B cell (primary cell): ENCODE data around the gene PIP4K2A. TPM values are rescaled to one million over a fixed set of nuclear protein-coding genes. Genes with fewer than 3 reads are reported as not detected.
A peak's percentile ranks its signal among the peaks of the same experiment; 100 is the strongest.

Source experiments
- ATAC-seq: fragments of 200-7000 bp; cut with Tn5 transposase; one replicate; pipeline ENCODE4 v1.10.0; 2021; ENCODE audit warnings: low read depth, mild to moderate bottlenecking, moderate number of reproducible peaks, moderate library complexity
- CTCF ChIA-PET: fragments of 350-600 bp; sonication (Branson Sonifier 250); formaldehyde crosslinking; loops from one replicate; lab custom pipeline; 2021; ENCODE audit warnings: antibody characterized with exemption, inconsistent platforms; lab: Charles Lee
- POLR2A ChIA-PET: fragments of 350-600 bp; sonication (Branson Sonifier 250); formaldehyde crosslinking; loops from one replicate; lab custom pipeline; 2021; ENCODE audit warnings: antibody characterized with exemption; lab: Charles Lee
- DNase-seq: peaks from one replicate; pipeline ENCODE4 v3.0.0; 2013
- H2AFZ ChIP-seq: 2 replicates; pipeline ENCODE4 v1.6.1; 2012; ENCODE audit warnings: mild to moderate bottlenecking, low read depth, low read length; ENCODE audit not compliant: insufficient read depth, poor library complexity, severe bottlenecking
- H3K27ac ChIP-seq, 2 donors: 1 replicate in 1 of 2; 2 replicates in 1 of 2; pipeline ENCODE4 v1.5.1; 2012 to 2013; ENCODE audit warnings: low read length in 2 of 2, mild to moderate bottlenecking in 2 of 2, moderate library complexity in 1 of 2
- H3K27me3 ChIP-seq, 4 experiments: fragments of 200-600 bp in 1 of 4; sonication (generic) in 1 of 4; replicated peaks in 1 of 4; 1 replicate in 2 of 4; 2 replicates in 2 of 4; pipeline versions ENCODE4 v1.6.1 to v1.7.0; 2013 to 2016; ENCODE audit warnings: low read length in 3 of 4, mild to moderate bottlenecking in 2 of 4, mixed read lengths in 1 of 4, moderate library complexity in 1 of 4; ENCODE audit not compliant: insufficient read depth in 4 of 4, control insufficient read depth in 3 of 4; ENCODE audit errors: control extremely low read depth in 1 of 4
- H3K36me3 ChIP-seq, 2 experiments: replicated peaks in 1 of 2; 1 replicate in 1 of 2; 2 replicates in 1 of 2; pipeline versions ENCODE4 v1.6.1 to v1.7.1; 2013; ENCODE audit warnings: low read length in 1 of 2; ENCODE audit not compliant: insufficient read depth in 2 of 2, control insufficient read depth in 1 of 2; ENCODE audit errors: control extremely low read depth in 1 of 2, extremely low read depth in 1 of 2
- H3K4me1 ChIP-seq, 2 donors: fragments of 200-600 bp in 1 of 2; sonication (generic) in 1 of 2; 1 replicate in 1 of 2; 2 replicates in 1 of 2; pipeline versions ENCODE4 v1.5.1 to v1.6.1; 2013 to 2017; ENCODE audit warnings: low read length in 2 of 2; ENCODE audit not compliant: control insufficient read depth in 2 of 2, insufficient read depth in 2 of 2
- H3K4me2 ChIP-seq: replicated peaks from 2 replicates; pipeline ENCODE3; 2012; ENCODE audit warnings: mild to moderate bottlenecking, low read depth, low read length; ENCODE audit not compliant: poor library complexity, severe bottlenecking
- H3K4me3 ChIP-seq, 5 experiments: fragments of 200-600 bp in 1 of 5; sonication (generic) in 1 of 5; 1 replicate in 3 of 5; 2 replicates in 2 of 5; pipeline versions ENCODE4 v1.5.1 to v1.7.0; 2011 to 2016; ENCODE audit warnings: low read length in 4 of 5, mild to moderate bottlenecking in 4 of 5, low read depth in 2 of 5, control low read depth in 1 of 5, moderate library complexity in 1 of 5; ENCODE audit not compliant: insufficient read depth in 1 of 5; ENCODE audit errors: control extremely low read depth in 1 of 5, extremely low read depth in 1 of 5
- H3K79me2 ChIP-seq: fragments of 200-600 bp; sonication (generic); one replicate; pipeline ENCODE4 v1.6.0; 2016; ENCODE audit warnings: low read length; ENCODE audit not compliant: control insufficient read depth, insufficient read depth
- H3K9ac ChIP-seq: fragments of 200-600 bp; sonication (generic); 2 replicates; pipeline ENCODE4 v1.6.1; 2017; ENCODE audit warnings: mild to moderate bottlenecking, low read length, moderate library complexity
- H3K9me3 ChIP-seq, 3 donors: one replicate each; pipeline versions ENCODE4 v1.6.1 to v1.7.1; 2013; ENCODE audit warnings: low read length in 2 of 3; ENCODE audit not compliant: control insufficient read depth in 2 of 3, insufficient read depth in 1 of 3; ENCODE audit errors: control extremely low read depth in 1 of 3
- H4K20me1 ChIP-seq: 2 replicates; pipeline ENCODE4 v1.6.0; 2012; ENCODE audit warnings: mild to moderate bottlenecking, low read length; ENCODE audit not compliant: insufficient read depth, control insufficient read depth, poor library complexity, severe bottlenecking
- H3K27ac Mint-ChIP-seq: one replicate; pipeline ENCODE4 v1.8.0; 2021; ENCODE audit warnings: mixed read lengths
- H3K27me3 Mint-ChIP-seq: one replicate; pipeline ENCODE4 v1.8.0; 2021; ENCODE audit warnings: mixed read lengths
- H3K4me1 Mint-ChIP-seq: one replicate; pipeline ENCODE4 v1.8.0; 2021; ENCODE audit warnings: mixed read lengths
- H3K4me3 Mint-ChIP-seq: one replicate; pipeline ENCODE4 v1.8.0; 2021; ENCODE audit warnings: mixed read lengths
- H3K9me3 Mint-ChIP-seq: one replicate; pipeline ENCODE4 v1.8.0; 2022; ENCODE audit warnings: mixed read lengths; ENCODE audit not compliant: insufficient read depth
- EZH2 ChIP-seq: IDR thresholded peaks from 2 replicates; pipeline ENCODE4 v1.6.1; 2012; ENCODE audit warnings: borderline replicate concordance, low read depth, mild to moderate bottlenecking, moderate library complexity, low read length; ENCODE audit not compliant: insufficient read depth, poor library complexity, severe bottlenecking
- WGBS: methylation state at CpG from one replicate; pipeline ENCODE4 v1.1.5; 2013; ENCODE audit warnings: missing lambda C conversion rate; ENCODE audit not compliant: insufficient coverage; 5-methylcytosine and 5-hydroxymethylcytosine counted together
- intact Hi-C: fragments of 100-400 bp; cut with micrococcal nuclease; formaldehyde crosslinking; loops from one replicate; pipeline ENCODE4 v1.10.0; 2022
- polyA plus RNA-seq: library from polyadenylated mRNA; depleted of rRNA; stranded (reverse); fragments of >200 nt; gene quantifications from 2 replicates; pipeline ENCODE4 v1.2.3, GENCODE V29; 2012
- total RNA-seq, 2 donors: library from RNA; stranded (reverse); fragments of 120-200 nt in 1 of 2; gene quantifications; 1 replicate in 1 of 2; 2 replicates in 1 of 2; pipeline versions ENCODE4 v1.2.3 to v1.2.4, GENCODE V29; 2013 to 2022
- TF ChIP-seq, protein P1 (sequence below): fragments of 200-600 bp; IDR thresholded peaks from one replicate; pipeline ENCODE4 v1.8.0; 2022; ENCODE audit warnings: antibody characterized with exemption, mild to moderate bottlenecking

PIP4K2A gene
- total and polyA plus RNA-seq, 2 donors (not counting 1 experiment from before 2014, with no cell fraction given) = 21.8 to 103 TPM

DNA sequence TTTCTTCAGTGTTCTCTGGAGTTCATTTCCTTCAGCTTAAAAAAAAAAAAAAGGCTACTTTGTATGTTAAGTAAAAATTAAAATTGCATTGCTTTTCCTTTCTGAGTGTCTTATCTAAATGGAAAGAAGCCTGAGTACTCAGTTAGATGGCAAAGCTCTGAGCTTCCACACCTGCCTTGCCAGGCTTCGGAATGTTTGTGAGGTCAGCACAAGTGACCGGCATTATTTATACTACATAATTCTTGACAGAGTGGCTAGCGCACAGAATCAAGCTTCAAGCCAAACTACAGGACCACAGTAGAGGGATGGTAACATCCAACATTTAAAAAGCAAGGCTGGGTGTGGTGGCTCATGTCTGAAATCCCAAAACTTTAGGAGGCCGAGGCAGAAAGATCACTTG, 17.3 kb downstream of the PIP4K2A start:
- DNase-seq = no peak
- Histone ChIP-seq H3K27me3 (no peaks in the 10 kb centered on the region), H3K4me3 (no peak overlapping the region), H3K79me2 (peaks cover 100% of the 10 kb centered on the region), H3K4me1 (peaks cover 38 to 44% of the 10 kb centered on the region in 2 donors), H2AFZ (no peak overlapping the region), H3K9me3 (no peaks in the 10 kb centered on the region), H4K20me1 (peaks cover 54% of the 10 kb centered on the region), H3K27ac (no peak overlapping the region), H3K9ac (no peak overlapping the region), H3K4me2 (no peak overlapping the region), H3K36me3 (no peaks in the 10 kb centered on the region)
- CTCF ChIA-PET = interaction anchor here (1.0 to 1.5 kb wide), 3 partner anchors 14 to 96 kb away, joined by 3 to 5 read pairs (median 4); no protein-coding TSS in a partner anchor
- POLR2A ChIA-PET = no interaction called here
- no CpG with 5 or more reads among the region's 4 CpGs for WGBS
- H3K27me3 Mint-ChIP-seq = no peaks in the 10 kb centered on the region
- ATAC-seq = no peak
- no peaks in the 10 kb centered on the region for H3K9me3 Mint-ChIP-seq
- H3K4me1 Mint-ChIP-seq = peaks cover 77% of the 10 kb centered on the region
- H3K4me3 Mint-ChIP-seq = no peak overlapping the region
- intact Hi-C loops = no loop called here
- no peak for TF ChIP-seq EZH2
- TF ChIP-seq, protein P1, sequence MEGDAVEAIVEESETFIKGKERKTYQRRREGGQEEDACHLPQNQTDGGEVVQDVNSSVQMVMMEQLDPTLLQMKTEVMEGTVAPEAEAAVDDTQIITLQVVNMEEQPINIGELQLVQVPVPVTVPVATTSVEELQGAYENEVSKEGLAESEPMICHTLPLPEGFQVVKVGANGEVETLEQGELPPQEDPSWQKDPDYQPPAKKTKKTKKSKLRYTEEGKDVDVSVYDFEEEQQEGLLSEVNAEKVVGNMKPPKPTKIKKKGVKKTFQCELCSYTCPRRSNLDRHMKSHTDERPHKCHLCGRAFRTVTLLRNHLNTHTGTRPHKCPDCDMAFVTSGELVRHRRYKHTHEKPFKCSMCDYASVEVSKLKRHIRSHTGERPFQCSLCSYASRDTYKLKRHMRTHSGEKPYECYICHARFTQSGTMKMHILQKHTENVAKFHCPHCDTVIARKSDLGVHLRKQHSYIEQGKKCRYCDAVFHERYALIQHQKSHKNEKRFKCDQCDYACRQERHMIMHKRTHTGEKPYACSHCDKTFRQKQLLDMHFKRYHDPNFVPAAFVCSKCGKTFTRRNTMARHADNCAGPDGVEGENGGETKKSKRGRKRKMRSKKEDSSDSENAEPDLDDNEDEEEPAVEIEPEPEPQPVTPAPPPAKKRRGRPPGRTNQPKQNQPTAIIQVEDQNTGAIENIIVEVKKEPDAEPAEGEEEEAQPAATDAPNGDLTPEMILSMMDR = no peak
- H3K27ac Mint-ChIP-seq = no peak overlapping the region

DNA sequence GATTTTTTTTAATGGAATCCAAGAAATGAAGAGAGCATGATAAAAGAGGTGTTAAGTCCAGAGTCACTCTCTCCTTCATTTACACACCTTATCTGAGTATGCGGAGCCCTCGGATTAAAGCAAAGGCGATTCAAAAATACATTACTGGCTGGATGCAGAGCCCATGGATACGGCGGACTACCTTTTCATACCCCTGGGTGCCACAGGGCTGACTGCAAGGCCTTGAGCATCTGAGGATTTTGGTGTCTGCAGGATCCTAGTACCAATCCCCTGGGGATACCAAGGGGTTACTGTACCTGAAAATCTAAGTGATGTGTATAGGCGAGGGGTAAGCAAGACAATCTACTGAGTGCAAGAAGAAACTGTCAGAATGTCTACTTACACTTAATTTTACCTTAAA, 20.5 kb downstream of the PIP4K2A start:
- peaks cover 75% of the 10 kb centered on the region for H3K4me1 Mint-ChIP-seq
- Histone ChIP-seq H3K27ac (peak overlapping the region in 1 of 2 donors; percentile 32), H3K4me3 (no peak overlapping the region), H3K9me3 (no peaks in the 10 kb centered on the region), H3K79me2 (peaks cover 100% of the 10 kb centered on the region), H3K4me2 (no peak overlapping the region), H3K36me3 (no peaks in the 10 kb centered on the region), H2AFZ (no peak overlapping the region), H3K27me3 (no peaks in the 10 kb centered on the region), H3K9ac (no peak overlapping the region), H4K20me1 (peaks cover 63% of the 10 kb centered on the region), H3K4me1 (peaks cover 31 to 33% of the 10 kb centered on the region in 2 donors)
- DNase-seq (no peak), ATAC-seq (no peak)
- no peaks in the 10 kb centered on the region for H3K27me3 Mint-ChIP-seq
- peak overlapping the region; percentile 59 for H3K27ac Mint-ChIP-seq
- no peaks in the 10 kb centered on the region for H3K9me3 Mint-ChIP-seq
- ChIA-PET POLR2A (no interaction called here), CTCF (interaction anchor here (1.0 kb wide), 1 partner anchor 11 kb away, joined by 4 read pairs; no protein-coding TSS in a partner anchor)
- TF ChIP-seq EZH2 = no peak
- intact Hi-C loops = loop anchor here (5.0 kb wide), 1 partner anchor 37 kb away; no protein-coding TSS in a partner anchor
- peak overlapping the region; percentile 37 for H3K4me3 Mint-ChIP-seq
- WGBS = 96% methylated on average over 5 of the region's 6 CpGs
